ENCODE measurements around the gene TRHDE. TPM values are rescaled to one million over a fixed set of nuclear protein-coding genes. Genes with fewer than 3 reads are reported as not detected.

TRHDE gene
- total and polyA plus RNA-seq, 12 donors: 0.11 to 3.9 (median 0.64) TPM

DNA sequence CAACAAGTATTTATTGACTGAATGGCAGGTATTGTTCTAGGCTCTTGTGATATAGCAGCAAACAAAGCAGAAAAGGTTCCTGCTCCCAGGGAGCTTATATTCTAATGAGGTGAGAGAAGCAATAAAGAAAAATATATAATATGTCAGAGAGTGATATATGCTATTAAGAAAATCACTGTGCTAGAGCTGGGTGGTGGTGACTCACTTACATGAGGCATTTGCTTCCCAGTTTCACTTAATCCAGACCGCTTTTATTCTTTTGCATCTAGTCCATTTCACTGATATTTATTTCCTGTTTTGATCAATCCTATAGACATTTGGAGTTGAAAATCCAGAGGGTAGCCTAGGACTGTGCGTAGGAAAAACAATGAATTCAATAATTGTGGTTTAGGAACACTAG lies 17.5 kb downstream of the TRHDE start:
- Histone ChIP-seq H3K4me1 (replicated peaks in 1 of 2) (no peaks in the 10 kb centered on the region), H3K27ac (no peak overlapping the region), H3K4me3 (no peak overlapping the region), H3K27me3 (no peaks in the 10 kb centered on the region), H3K36me3 (replicated peaks in 1 of 2) (no peaks in the 10 kb centered on the region), H3K9me3 (replicated peaks in 1 of 3) (no peaks in the 10 kb centered on the region)
- no peak for TF ChIP-seq POLR2A (IDR thresholded peaks at IDR 0.05)
- TF ChIP-seq, protein P1, sequence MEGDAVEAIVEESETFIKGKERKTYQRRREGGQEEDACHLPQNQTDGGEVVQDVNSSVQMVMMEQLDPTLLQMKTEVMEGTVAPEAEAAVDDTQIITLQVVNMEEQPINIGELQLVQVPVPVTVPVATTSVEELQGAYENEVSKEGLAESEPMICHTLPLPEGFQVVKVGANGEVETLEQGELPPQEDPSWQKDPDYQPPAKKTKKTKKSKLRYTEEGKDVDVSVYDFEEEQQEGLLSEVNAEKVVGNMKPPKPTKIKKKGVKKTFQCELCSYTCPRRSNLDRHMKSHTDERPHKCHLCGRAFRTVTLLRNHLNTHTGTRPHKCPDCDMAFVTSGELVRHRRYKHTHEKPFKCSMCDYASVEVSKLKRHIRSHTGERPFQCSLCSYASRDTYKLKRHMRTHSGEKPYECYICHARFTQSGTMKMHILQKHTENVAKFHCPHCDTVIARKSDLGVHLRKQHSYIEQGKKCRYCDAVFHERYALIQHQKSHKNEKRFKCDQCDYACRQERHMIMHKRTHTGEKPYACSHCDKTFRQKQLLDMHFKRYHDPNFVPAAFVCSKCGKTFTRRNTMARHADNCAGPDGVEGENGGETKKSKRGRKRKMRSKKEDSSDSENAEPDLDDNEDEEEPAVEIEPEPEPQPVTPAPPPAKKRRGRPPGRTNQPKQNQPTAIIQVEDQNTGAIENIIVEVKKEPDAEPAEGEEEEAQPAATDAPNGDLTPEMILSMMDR (IDR thresholded peaks at IDR 0.05): no peak
- intact Hi-C loops (cut with DNase I): no loop called here
- DNase-seq: no peak
- WGBS, 4 donors: 88 to 97% (median 91%) methylated on average over 2 of the region's 2 CpGs

DNA sequence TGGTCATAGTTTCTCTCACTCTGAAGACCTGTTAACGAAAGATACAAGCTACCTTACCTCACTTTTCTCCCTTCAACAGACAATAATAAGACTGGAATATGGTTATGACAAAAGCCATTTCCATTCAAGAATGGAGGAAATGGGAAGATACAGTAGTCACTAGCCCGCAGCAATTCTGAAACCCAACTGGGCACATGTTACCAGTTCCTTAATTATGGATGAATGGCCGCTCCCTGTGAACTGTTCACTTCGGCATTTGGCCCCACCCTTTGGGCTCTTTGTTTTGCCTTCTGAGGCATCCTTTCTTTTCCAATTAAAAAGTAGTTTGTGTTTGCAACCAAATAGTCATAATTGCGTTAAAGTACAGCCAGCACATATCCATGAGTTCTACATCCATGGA lies 19.0 kb downstream of the TRHDE start:
- H3K27me3 ChIP-seq: no peaks in the 10 kb centered on the region
- DNase-seq: no peak
- 82 to 92% (median 88%) methylated on average over 5 of the region's 5 CpGs for WGBS, 4 donors
- no peaks in the 10 kb centered on the region for H3K4me1 ChIP-seq (replicated peaks in 1 of 2)
- no peaks in the 10 kb centered on the region for H3K9me3 ChIP-seq (replicated peaks in 1 of 3)
- intact Hi-C loops (cut with DNase I): no loop called here
- no peak overlapping the region for H3K27ac ChIP-seq
- no peak overlapping the region for H3K4me3 ChIP-seq
- no peaks in the 10 kb centered on the region for H3K36me3 ChIP-seq (replicated peaks in 1 of 2)
- no peak for TF ChIP-seq POLR2A (IDR thresholded peaks at IDR 0.05)
- TF ChIP-seq, protein P1 (IDR thresholded peaks at IDR 0.05): no peak

DNA sequence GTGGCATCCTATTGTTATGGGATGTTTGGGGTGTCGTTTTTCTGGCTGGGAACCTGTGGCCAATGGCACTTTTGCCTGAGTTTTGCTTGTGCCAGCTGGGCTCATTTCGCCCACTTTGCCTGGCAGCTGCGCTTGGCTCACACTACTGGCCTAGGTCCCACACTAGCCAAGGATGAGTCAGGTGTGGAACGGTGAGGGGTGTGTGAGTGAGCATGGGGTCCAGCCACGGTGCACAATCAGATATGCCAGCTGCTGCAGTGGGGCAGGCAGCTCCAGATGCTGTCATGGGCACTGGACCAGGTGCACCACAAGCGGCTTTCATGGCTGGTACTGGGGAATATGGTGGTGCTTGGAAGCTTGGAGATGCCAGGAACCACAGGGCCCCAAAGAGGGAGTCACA lies 21.5 kb downstream of the TRHDE start:
- no peak for TF ChIP-seq POLR2A (IDR thresholded peaks at IDR 0.05)
- TF ChIP-seq, protein P1 (IDR thresholded peaks at IDR 0.05): no peak
- Histone ChIP-seq H3K9me3 (replicated peaks in 1 of 3) (no peaks in the 10 kb centered on the region), H3K4me1 (replicated peaks in 1 of 2) (no peaks in the 10 kb centered on the region), H3K27ac (no peak overlapping the region), H3K27me3 (no peaks in the 10 kb centered on the region), H3K36me3 (replicated peaks in 1 of 2) (no peaks in the 10 kb centered on the region), H3K4me3 (no peak overlapping the region)
- intact Hi-C loops (cut with DNase I): no loop called here
- WGBS, 4 donors: 79 to 88% (median 85%) methylated on average over 3 to 6 of the region's 6 CpGs
- DNase-seq: no peak

DNA sequence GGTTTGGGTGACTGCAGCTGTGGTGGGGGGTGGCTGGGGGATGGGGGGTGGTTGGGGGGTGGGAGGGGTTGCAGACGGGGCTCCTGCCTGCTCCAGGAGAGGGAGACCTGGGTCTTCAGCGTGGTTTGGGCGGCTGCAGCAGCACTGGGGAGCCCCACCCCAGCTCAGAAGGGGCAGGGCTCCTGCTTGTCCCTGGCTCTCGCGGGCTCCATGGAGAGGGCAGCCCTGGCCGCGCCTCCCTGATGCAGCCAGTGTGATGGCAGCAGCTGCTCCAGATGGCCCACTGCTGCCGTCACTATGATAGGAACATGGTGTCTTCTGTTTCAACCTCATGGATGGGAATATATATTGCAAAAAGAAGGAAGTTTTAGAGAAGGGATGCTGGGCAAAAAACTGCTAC lies 22.9 kb downstream of the TRHDE start:
- no peaks in the 10 kb centered on the region for H3K4me1 ChIP-seq (replicated peaks in 1 of 2)
- intact Hi-C loops (cut with DNase I): no loop called here
- TF ChIP-seq POLR2A (IDR thresholded peaks at IDR 0.05): no peak
- WGBS, 4 donors: 76 to 87% (median 81%) methylated on average over 1 to 8 of the region's 8 CpGs
- no peaks in the 10 kb centered on the region for H3K36me3 ChIP-seq (replicated peaks in 1 of 2)
- DNase-seq: no peak
- H3K27me3 ChIP-seq: no peaks in the 10 kb centered on the region
- H3K9me3 ChIP-seq (replicated peaks in 1 of 3): no peaks in the 10 kb centered on the region
- H3K27ac ChIP-seq: no peak overlapping the region
- no peak overlapping the region for H3K4me3 ChIP-seq

DNA sequence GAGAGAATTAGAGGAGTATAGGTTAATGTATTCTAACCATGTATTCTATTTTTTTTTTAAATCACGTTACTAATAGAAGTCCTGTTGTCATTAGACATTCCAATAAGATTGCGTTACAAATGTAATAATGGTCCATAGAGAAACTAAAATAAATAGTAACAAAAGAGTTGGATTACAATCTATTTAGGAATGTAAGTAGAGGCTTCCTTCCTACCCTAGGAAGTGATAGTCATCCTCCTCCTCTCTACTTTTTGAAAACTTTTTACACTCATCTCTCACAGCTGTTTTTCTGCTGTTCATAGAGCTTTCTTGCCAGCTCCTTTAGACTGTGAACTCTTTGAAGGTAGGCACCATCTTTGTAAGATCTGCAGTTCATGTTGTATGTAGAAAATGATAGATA lies 23.6 kb downstream of the TRHDE start:
- 79 to 83% (median 81%) methylated on average over 2 of the region's 2 CpGs for WGBS, 4 donors
- Histone ChIP-seq H3K27me3 (no peaks in the 10 kb centered on the region), H3K4me1 (replicated peaks in 1 of 2) (no peaks in the 10 kb centered on the region), H3K4me3 (no peak overlapping the region), H3K27ac (no peak overlapping the region), H3K36me3 (replicated peaks in 1 of 2) (no peaks in the 10 kb centered on the region), H3K9me3 (replicated peaks in 1 of 3) (no peaks in the 10 kb centered on the region)
- TF ChIP-seq, protein P1 (IDR thresholded peaks at IDR 0.05): no peak
- no peak for TF ChIP-seq POLR2A (IDR thresholded peaks at IDR 0.05)
- intact Hi-C loops (cut with DNase I): no loop called here
- no peak for DNase-seq
